NCI-H1694 (cell line): Measurements from ENCODE around the gene AMIGO2.

Experiments used
- DNase-seq: peaks from one replicate; lab custom pipeline; 2025; lab: John Stamatoyannopoulos, UW

Gene AMIGO2

DNA sequence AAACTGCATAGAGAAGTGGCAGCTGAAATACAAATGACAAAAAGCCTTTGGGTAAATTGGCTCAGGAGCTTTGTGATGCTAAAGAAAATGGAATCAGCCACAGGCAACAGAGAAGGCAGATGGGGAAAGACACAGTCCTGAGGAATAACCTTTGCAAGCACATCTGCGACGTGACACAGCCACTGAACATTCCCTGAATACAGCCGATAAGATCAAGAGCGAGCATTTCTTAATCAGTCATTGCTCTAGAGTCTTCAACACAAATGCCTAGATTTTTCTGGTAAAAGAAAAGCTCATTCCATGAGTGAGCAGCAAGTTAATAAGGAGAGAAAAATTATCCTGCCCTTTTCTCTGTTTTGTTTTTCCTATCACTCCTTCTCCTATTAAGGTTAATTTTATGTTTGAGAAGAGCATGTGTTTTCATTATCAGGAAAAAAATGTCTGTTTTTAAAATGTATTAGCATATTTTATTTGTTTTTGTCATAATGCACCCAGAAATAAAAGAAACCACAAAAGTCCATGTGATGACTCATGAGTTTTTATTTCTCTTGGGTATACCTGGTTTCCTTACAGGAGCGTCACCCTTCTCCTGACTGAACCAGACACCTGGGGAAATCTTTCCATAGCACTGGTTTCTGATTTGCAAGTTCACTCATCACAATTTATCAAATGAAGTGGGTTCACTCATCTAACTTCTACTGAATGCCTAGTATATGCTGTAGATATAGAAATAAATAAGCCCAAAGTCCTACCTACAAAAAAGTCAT is 45.8 kb downstream of the AMIGO2 start:
- no peak for DNase-seq

- DNase-seq, result no peak
Observed at GRCh38 chr12:47033081-47033480, 46.7 kb downstream of the AMIGO2 start.

GRCh38 chr12:47032644-47033043 is 47.1 kb downstream of the AMIGO2 start:
- DNase-seq, result no peak

DNA sequence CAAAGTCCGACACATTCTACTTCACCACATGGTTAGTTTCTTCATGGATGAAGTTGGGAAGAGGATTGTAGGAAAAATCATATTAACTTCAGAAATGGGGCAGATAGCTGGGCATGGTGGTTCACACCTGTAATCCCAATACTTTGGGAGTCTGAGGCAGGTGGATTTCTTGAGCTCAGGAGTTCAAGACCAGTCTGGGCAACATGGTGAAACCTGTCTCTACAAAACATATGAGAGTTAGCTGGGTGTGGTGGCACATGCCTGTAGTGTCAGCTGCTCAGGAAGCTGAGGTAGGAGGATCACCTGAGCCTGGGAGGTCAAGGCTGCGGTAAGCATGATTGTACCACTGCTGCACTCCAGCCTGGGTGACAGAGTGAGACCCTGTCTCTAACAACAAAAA is 49.9 kb downstream of the AMIGO2 start:
- DNase-seq, result no peak

- no peak for DNase-seq
Observed at GRCh38 chr12:47028981-47029708, 50.6 kb downstream of the AMIGO2 start.

- DNase-seq, result no peak
Observed at GRCh38 chr12:47028186-47028585, 51.6 kb downstream of the AMIGO2 start.
